ENCODE data around the gene SLC4A4. TPM values are rescaled to one million over a fixed set of nuclear protein-coding genes. Genes with fewer than 3 reads are reported as not detected.

SLC4A4 gene
- total RNA-seq, 2 experiments from 2014 or later: 0.08 to 0.14 TPM

DNA sequence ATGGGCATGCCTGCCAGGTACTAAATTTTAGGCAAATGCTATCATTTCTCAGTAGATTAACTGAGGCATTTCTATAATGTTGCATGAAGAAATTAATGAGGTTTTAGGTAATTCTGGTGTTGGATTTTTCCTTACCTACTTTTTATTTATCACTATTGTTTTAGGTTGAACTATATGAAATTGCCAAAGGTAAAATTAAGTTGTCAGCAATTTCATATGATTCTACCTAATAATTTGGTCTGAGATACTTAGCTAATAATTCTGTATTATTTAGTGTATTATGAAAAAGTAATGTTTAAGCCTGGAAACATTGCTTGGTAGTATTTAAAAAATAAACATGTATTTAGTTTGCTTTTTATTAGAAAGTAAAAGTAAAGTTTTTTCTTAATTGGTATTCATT is 22.7 kb downstream of the SLC4A4 start:
- intact Hi-C loops (cut with DNase I, micrococcal nuclease): no loop called here
- Mint-ChIP-seq H3K36me3 (ENCODE audit: low read depth) (no peaks in the 10 kb centered on the region), H3K4me1 (ENCODE audit: low read depth) (no peaks in the 10 kb centered on the region), H3K27me3 (no peaks in the 10 kb centered on the region), H3K4me3 (no peak overlapping the region), H3K27ac (no peak overlapping the region), H3K9me3 (no peaks in the 10 kb centered on the region)
- H3K27me3 ChIP-seq (ENCODE audit: control insufficient read depth in 1 of 2, insufficient read depth in 2 of 2, low read length in 2 of 2): no peaks in the 10 kb centered on the region
- no peak for ATAC-seq (ENCODE audit: poor library complexity)
- POLR2A ChIA-PET: no interaction called here
- TF ChIP-seq, protein P1, sequence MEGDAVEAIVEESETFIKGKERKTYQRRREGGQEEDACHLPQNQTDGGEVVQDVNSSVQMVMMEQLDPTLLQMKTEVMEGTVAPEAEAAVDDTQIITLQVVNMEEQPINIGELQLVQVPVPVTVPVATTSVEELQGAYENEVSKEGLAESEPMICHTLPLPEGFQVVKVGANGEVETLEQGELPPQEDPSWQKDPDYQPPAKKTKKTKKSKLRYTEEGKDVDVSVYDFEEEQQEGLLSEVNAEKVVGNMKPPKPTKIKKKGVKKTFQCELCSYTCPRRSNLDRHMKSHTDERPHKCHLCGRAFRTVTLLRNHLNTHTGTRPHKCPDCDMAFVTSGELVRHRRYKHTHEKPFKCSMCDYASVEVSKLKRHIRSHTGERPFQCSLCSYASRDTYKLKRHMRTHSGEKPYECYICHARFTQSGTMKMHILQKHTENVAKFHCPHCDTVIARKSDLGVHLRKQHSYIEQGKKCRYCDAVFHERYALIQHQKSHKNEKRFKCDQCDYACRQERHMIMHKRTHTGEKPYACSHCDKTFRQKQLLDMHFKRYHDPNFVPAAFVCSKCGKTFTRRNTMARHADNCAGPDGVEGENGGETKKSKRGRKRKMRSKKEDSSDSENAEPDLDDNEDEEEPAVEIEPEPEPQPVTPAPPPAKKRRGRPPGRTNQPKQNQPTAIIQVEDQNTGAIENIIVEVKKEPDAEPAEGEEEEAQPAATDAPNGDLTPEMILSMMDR (IDR thresholded peaks at IDR 0.05): no peak
- H3K36me3 ChIP-seq (ENCODE audit: insufficient read depth, low read length): no peaks in the 10 kb centered on the region
- DNase-seq: no peak
- no peak overlapping the region for H3K27ac ChIP-seq (ENCODE audit: low read depth in 1 of 2, low read length in 2 of 2)
- H3K4me3 ChIP-seq (ENCODE audit: low read length): no peak overlapping the region
- no peaks in the 10 kb centered on the region for H3K4me1 ChIP-seq (ENCODE audit: insufficient read depth, low read length)
- no peaks in the 10 kb centered on the region for H3K9me3 ChIP-seq (ENCODE audit: control insufficient read depth in 1 of 2, insufficient read depth in 1 of 2, low read length in 2 of 2)
- CTCF ChIA-PET: no interaction called here

DNA sequence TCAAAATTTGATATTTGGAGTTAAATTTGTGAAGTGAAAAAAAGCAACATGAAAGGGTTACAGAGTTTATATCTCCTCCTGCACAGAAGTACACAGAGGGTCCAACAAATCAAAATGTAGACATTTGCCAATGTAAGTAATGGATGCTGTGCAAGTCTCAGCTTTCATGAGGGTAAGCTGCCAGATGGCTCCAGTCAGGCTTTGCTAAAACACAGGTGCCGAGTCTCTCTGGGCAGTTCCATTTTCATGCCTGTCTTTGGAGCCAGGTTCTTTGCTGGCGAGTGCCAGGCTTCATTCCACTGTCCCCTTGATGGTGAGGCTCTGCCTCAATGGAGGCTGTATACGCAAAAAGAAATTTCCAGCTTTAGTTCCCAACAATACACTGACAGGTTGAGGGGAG is 27.9 kb downstream of the SLC4A4 start:
- no peak overlapping the region for H3K4me3 Mint-ChIP-seq
- intact Hi-C loops (cut with DNase I, micrococcal nuclease): no loop called here
- POLR2A ChIA-PET: no interaction called here
- TF ChIP-seq, protein P1 (IDR thresholded peaks at IDR 0.05): no peak
- H3K27ac Mint-ChIP-seq: no peak overlapping the region
- DNase-seq: no peak
- Histone ChIP-seq H3K4me1 (ENCODE audit: insufficient read depth, low read length) (no peaks in the 10 kb centered on the region), H3K9me3 (ENCODE audit: control insufficient read depth in 1 of 2, insufficient read depth in 1 of 2, low read length in 2 of 2) (no peaks in the 10 kb centered on the region), H3K27me3 (ENCODE audit: control insufficient read depth in 1 of 2, insufficient read depth in 2 of 2, low read length in 2 of 2) (no peaks in the 10 kb centered on the region), H3K27ac (ENCODE audit: low read depth in 1 of 2, low read length in 2 of 2) (no peak overlapping the region), H3K36me3 (ENCODE audit: insufficient read depth, low read length) (no peaks in the 10 kb centered on the region), H3K4me3 (ENCODE audit: low read length) (no peak overlapping the region)
- no peaks in the 10 kb centered on the region for H3K27me3 Mint-ChIP-seq
- ATAC-seq (ENCODE audit: poor library complexity): no peak
- CTCF ChIA-PET: no interaction called here
- no peaks in the 10 kb centered on the region for H3K36me3 Mint-ChIP-seq (ENCODE audit: low read depth)
- H3K9me3 Mint-ChIP-seq: no peaks in the 10 kb centered on the region
- H3K4me1 Mint-ChIP-seq (ENCODE audit: low read depth): no peaks in the 10 kb centered on the region

DNA sequence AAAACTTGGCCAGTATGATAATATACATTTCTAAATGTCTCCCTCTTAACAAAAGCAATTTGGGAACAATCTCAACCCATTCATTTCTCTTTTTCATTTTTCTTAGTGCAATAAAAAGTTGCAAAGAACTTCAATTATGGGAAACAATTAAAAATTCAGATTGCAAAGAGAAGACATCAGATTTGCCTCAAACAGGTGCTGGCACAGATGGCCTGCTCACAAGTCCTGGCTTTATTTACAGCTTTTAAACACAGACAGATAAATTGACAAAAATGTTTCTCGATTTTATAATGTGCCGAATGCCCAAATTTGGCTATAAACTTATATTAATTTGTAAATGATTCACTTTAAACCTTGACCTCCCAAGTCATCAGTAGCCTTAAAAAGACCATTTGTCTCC is 28.7 kb downstream of the SLC4A4 start:
- H3K27ac Mint-ChIP-seq: no peak overlapping the region
- intact Hi-C loops (cut with DNase I, micrococcal nuclease): no loop called here
- no peak for ATAC-seq (ENCODE audit: poor library complexity)
- ChIA-PET POLR2A (no interaction called here), CTCF (no interaction called here)
- no peaks in the 10 kb centered on the region for H3K9me3 Mint-ChIP-seq
- H3K27me3 ChIP-seq (ENCODE audit: control insufficient read depth in 1 of 2, insufficient read depth in 2 of 2, low read length in 2 of 2): no peaks in the 10 kb centered on the region
- no peak overlapping the region for H3K27ac ChIP-seq (ENCODE audit: low read depth in 1 of 2, low read length in 2 of 2)
- no peaks in the 10 kb centered on the region for H3K36me3 ChIP-seq (ENCODE audit: insufficient read depth, low read length)
- H3K4me1 Mint-ChIP-seq (ENCODE audit: low read depth): no peaks in the 10 kb centered on the region
- H3K4me3 ChIP-seq (ENCODE audit: low read length): no peak overlapping the region
- no peak overlapping the region for H3K4me3 Mint-ChIP-seq
- no peaks in the 10 kb centered on the region for H3K36me3 Mint-ChIP-seq (ENCODE audit: low read depth)
- TF ChIP-seq, protein P1 (IDR thresholded peaks at IDR 0.05): no peak
- H3K9me3 ChIP-seq (ENCODE audit: control insufficient read depth in 1 of 2, insufficient read depth in 1 of 2, low read length in 2 of 2): no peaks in the 10 kb centered on the region
- H3K4me1 ChIP-seq (ENCODE audit: insufficient read depth, low read length): no peaks in the 10 kb centered on the region
- no peak for DNase-seq
- no peaks in the 10 kb centered on the region for H3K27me3 Mint-ChIP-seq

Measured in CD4-positive, alpha-beta T cell (primary cell).